ENCODE data around the gene LLGL2.
A peak's percentile ranks its signal among the peaks of the same experiment; 100 is the strongest.
"Not testable (repeated sequence)": the region's sequence is repeated elsewhere in the genome, so short reads cannot be mapped to it uniquely, and the experiment has no call there.

Gene LLGL2

GRCh38 chr17:75592348-75593020, 67.0 kb downstream of the LLGL2 start:
- no peak for DNase-seq

- DNase-seq, result not testable (repeated sequence)
These were observed 67.9 kb downstream of the LLGL2 start for GRCh38 chr17:75593430-75593829.

- no peak for DNase-seq
These were observed 69.2 kb downstream of the LLGL2 start for GRCh38 chr17:75594499-75595283.

- no peak for DNase-seq
These were observed 69.9 kb downstream of the LLGL2 start for GRCh38 chr17:75595284-75595919.

GRCh38 chr17:75595920-75596313, 70.4 kb downstream of the LLGL2 start:
- no peak for DNase-seq

DNA sequence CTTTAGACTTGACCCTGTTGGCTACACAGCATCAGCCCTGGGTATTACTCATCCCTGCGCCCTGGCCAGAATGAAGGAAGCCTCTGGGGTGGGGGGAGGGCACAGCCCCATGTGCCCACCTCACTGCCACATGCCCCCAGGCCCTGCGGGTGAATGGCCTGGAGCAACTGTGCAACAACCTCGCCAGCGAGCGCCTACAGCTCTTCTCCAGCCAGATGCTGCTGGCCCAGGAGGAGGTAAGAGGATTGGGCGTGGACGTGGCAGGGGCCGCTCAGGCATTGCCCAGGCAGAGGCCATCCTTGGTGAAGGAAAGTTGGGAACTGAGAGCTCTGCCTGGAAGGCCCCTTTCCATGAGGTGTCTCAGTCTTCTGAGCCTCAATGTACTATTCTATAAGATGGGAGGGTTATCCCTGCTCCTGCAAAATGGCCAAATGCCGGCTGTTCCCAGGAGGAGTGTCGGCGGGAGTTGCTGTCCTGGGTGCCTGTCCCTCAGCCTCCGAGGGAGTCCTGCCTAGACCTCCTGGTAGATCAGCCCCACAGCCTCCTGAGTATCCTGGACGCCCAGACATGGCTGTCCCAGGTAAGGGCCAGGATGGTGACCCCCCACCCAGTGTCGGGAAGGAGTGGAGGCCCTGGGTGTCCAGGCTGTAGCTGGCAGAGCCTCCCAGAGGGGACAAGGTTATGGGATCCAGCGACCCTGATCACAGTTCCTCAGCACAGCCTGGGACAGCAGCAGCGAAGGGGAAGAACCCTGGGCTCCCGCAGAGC, 71.0 kb downstream of the LLGL2 start:
- DNase-seq, result no peak

DNA sequence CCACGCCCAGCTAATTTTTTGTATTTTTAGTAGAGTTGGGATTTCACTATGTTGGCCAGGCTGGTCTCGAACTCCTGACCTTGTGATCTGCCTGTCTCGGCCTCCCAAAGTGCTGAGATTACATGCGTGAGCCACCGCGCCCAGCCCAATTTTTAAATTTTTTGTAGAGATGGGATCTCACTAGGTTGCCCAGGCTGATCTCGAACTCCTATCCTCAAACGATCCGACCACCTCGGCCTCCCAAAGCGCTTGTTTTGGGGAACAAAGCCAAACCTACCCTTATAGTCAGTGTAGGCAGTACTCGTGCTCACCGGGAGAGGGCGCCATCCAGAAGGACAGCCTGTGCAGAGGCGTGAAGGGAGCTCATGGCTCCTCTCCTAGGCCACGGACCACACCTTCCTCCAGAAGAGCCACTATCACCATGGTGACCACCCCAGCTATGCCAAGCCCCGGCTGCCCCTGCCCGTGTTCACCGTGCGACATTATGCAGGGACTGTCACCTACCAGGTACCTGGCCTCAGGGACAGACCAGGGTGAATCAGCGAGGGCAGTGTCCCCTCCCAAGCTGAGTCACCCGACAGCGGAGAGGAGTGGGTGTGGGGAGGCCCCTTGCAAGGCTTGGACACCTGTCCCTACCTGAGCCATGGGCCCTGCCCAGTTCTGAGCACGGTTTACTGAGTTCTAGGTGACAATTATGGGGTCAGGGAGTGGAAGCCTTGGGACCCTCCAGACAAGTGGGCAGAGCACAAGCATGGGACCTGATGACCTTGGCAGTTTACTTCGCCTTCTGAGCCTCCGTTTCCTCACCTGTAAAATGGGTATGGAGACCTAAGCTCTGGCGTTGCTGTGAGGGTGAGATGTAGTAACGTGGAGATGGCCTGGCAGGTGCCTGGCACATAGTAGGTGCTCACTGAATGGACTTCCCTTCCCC, 75.8 kb downstream of the LLGL2 start:
- DNase-seq, result peak; percentile 66

DNA sequence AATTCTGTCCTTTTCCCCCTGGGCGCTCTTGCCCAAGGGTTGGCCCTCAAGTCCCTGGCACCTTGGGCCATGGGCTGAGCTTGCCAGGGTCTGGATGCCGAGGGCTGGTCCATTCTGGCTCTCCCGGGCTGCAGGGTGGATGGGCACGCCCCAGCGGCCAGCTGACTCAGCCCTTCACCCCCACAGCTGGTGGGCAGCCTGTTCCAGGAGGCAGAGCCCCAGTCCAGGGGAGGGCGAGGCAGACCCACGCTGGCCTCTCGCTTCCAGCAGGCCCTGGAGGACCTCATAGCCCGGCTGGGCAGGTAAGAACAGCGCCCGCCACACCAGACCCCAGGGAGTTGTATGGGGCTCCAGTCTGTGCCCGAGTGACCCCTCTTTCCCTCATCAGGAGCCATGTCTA, 77.1 kb downstream of the LLGL2 start:
- no peak for DNase-seq

- DNase-seq, result no peak
These were observed 77.6 kb downstream of the LLGL2 start for GRCh38 chr17:75603123-75603522.

- DNase-seq, result no peak
These were observed 78.7 kb downstream of the LLGL2 start for GRCh38 chr17:75604034-75604695.

DNA sequence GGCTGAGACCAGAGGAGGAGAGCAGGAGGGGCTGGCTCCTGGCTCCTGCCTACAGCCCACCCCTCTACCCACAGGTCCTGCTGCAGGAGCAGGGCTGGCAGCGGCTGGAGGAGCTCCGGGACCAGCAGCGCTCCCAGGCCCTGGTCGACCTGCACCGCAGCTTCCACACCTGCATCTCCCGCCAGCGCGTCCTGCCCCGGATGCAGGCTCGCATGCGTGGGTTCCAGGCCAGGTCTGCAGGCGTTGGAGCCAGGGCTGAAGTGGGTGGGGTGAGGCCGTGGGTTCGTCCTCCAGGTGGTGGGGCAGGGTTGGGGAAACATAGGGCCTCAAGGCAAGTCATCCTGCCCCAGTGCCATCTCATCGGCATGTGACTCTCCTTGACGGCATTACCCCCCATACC, 80.3 kb downstream of the LLGL2 start:
- no peak for DNase-seq

GRCh38 chr17:75607086-75607485, 81.6 kb downstream of the LLGL2 start:
- DNase-seq, result no peak

- no peak for DNase-seq
These were observed 84.8 kb downstream of the LLGL2 start for GRCh38 chr17:75610103-75610984.

DNA sequence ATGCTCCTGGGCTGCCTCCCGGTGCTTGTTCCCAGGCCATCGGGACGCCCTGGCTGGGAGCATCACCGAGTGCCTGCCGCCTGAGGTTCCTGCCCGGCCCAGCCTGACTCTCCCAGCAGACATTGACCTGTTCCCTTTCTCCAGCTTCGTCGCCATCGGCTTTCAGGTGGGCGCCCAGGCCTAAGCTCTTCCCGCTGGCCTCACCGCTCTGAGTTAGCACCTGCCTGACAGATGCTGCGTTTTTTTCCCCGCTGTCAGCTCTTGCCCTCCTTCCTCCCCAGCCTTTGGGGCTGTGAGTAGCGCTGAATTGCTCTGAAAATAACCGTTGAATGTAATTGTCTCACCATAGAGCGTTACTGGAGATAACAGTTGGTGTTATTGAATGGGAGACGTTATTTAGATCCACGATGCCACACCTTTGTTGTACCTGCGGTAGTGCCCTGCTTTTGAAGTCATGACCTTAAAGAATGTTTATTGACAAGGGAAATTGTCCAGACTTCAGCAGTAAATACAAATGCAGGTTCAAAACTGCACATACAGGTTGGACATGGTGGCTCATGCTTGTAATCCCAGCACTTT, 86.4 kb downstream of the LLGL2 start:
- no peak for DNase-seq

DNA sequence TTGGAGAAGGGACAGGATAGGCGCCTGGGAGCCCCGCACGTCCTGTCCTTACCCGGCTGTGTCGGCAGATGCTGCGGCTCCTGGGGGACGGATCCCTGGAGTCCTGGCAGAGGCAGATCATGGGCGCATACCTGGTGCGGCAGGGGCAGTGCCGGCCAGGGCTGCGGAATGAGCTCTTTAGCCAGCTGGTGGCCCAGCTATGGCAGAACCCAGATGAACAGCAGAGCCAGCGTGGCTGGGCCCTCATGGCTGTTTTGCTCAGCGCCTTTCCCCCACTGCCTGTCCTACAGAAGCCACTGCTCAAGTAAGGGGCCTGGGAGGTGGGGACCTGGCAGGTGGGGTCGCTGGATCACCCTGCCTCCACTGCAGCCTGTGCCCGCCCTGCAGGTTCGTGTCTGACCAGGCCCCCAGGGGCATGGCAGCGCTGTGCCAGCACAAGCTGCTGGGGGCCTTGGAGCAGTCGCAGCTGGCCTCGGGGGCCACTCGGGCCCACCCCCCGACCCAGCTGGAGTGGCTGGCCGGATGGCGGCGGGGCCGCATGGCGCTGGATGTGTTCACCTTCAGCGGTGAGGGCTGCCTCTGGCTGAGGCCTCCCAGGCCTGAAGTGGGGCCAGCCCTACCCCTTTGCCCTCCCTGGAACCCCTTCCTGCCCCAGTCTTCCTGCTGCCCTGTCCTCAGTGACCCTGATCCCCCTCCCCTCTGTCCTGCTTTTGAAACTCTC, 87.6 kb downstream of the LLGL2 start:
- no peak for DNase-seq

DNA sequence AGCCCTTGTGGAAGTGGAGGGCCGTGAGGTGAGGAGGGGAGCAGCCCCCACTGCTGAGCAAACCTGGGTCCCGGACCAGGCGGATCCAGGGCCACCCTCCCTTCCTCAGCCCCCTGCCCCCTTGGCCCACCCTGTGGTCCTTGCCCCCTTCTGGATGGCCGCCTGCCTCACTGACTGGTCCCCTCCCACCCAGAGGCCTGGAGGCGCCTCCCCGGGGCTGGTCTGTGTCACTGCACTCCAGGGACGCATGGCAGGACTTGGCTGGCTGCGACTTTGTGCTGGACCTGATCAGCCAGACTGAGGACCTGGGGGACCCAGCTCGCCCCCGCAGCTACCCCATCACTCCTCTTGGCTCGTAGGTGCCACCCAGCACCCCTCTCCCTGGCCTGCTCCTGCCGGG, 88.5 kb downstream of the LLGL2 start:
- DNase-seq, result no peak

- no peak for DNase-seq
These were observed 89.2 kb downstream of the LLGL2 start for GRCh38 chr17:75614556-75615270.

- no peak for DNase-seq
These were observed 89.8 kb downstream of the LLGL2 start for GRCh38 chr17:75615301-75615700.

Data from stimulated activated CD4-positive, alpha-beta T cell treated with anti-CD3 and anti-CD28 coated beads, Interleukin-1b, Interleukin-23, amount 100 ng/mL, for 48 hours (primary cell).